ENCODE measurements around the gene EMILIN3.

GRCh38 chr20:41355598-41356203 lies 10.9 kb downstream of the EMILIN3 start:
- no peak for TF ChIP-seq RCOR1 (IDR thresholded peaks at IDR 0.05; ENCODE audit: low read length)
- TF ChIP-seq FOXM1 (IDR thresholded peaks at IDR 0.05; ENCODE audit: low read depth): no peak
- TF ChIP-seq, protein P1, sequence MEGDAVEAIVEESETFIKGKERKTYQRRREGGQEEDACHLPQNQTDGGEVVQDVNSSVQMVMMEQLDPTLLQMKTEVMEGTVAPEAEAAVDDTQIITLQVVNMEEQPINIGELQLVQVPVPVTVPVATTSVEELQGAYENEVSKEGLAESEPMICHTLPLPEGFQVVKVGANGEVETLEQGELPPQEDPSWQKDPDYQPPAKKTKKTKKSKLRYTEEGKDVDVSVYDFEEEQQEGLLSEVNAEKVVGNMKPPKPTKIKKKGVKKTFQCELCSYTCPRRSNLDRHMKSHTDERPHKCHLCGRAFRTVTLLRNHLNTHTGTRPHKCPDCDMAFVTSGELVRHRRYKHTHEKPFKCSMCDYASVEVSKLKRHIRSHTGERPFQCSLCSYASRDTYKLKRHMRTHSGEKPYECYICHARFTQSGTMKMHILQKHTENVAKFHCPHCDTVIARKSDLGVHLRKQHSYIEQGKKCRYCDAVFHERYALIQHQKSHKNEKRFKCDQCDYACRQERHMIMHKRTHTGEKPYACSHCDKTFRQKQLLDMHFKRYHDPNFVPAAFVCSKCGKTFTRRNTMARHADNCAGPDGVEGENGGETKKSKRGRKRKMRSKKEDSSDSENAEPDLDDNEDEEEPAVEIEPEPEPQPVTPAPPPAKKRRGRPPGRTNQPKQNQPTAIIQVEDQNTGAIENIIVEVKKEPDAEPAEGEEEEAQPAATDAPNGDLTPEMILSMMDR (IDR thresholded peaks at IDR 0.05): no peak
- no peak for TF ChIP-seq TCF12 (IDR thresholded peaks at IDR 0.05)
